LHCN-M2 (cell line): ENCODE data around the gene TBC1D22A. TPM values are rescaled to one million over a fixed set of nuclear protein-coding genes. Genes with fewer than 3 reads are reported as not detected.
"Not testable (repeated sequence)": the region's sequence is repeated elsewhere in the genome, so short reads cannot be mapped to it uniquely, and the experiment has no call there.

Experiments
- DNase-seq: peaks from one replicate; pipeline ENCODE4 v3.0.0-alpha.2; 2012; ENCODE audit warnings: low read depth
- total RNA-seq: library from RNA; depleted of rRNA; stranded (reverse); fragments of >200 nt; gene quantifications from 2 replicates; pipeline ENCODE4 v1.2.3, GENCODE V29; 2014

The TBC1D22A gene
- total RNA-seq, 1 experiment from 2014 or later: 13.1 TPM

GRCh38 chr22:46812034-46812605 lies 49.7 kb downstream of the TBC1D22A start:
- DNase-seq: no peak

- no peak for DNase-seq
Observed at GRCh38 chr22:46812788-46813187, 50.3 kb downstream of the TBC1D22A start.

- peak; percentile 24 for DNase-seq
Observed at GRCh38 chr22:46813816-46814597, 51.6 kb downstream of the TBC1D22A start.

- DNase-seq: no peak
Observed at GRCh38 chr22:46815132-46815531, 52.7 kb downstream of the TBC1D22A start.

- no peak for DNase-seq
Observed at GRCh38 chr22:46815559-46815895, 53.1 kb downstream of the TBC1D22A start.

- peak; percentile 53 for DNase-seq
Observed at GRCh38 chr22:46815896-46816731, 53.7 kb downstream of the TBC1D22A start.

- not testable (repeated sequence) for DNase-seq
Observed at GRCh38 chr22:46817390-46817789, 54.9 kb downstream of the TBC1D22A start.

GRCh38 chr22:46823248-46823647 lies 60.8 kb downstream of the TBC1D22A start:
- no peak for DNase-seq

GRCh38 chr22:46823654-46824053 lies 61.2 kb downstream of the TBC1D22A start:
- DNase-seq: no peak

GRCh38 chr22:46824344-46824909 lies 62.0 kb downstream of the TBC1D22A start:
- DNase-seq: no peak

GRCh38 chr22:46824980-46825544 lies 62.6 kb downstream of the TBC1D22A start:
- no peak for DNase-seq

- DNase-seq: no peak
Observed at GRCh38 chr22:46826438-46827135, 64.1 kb downstream of the TBC1D22A start.

- no peak for DNase-seq
Observed at GRCh38 chr22:46827136-46827780, 64.8 kb downstream of the TBC1D22A start.

- DNase-seq: no peak
Observed at GRCh38 chr22:46827781-46828180, 65.3 kb downstream of the TBC1D22A start.

- no peak for DNase-seq
Observed at GRCh38 chr22:46828323-46828900, 66.0 kb downstream of the TBC1D22A start.

GRCh38 chr22:46829117-46829891 lies 66.9 kb downstream of the TBC1D22A start:
- peak; percentile 89 for DNase-seq

GRCh38 chr22:46829941-46830715 lies 67.7 kb downstream of the TBC1D22A start:
- peak; percentile 82 for DNase-seq

- peak; percentile 32 for DNase-seq
Observed at GRCh38 chr22:46830841-46831240, 68.4 kb downstream of the TBC1D22A start.

- peak; percentile 14 for DNase-seq
Observed at GRCh38 chr22:46833228-46833627, 70.8 kb downstream of the TBC1D22A start.
